ENCODE results near the gene PRPF18. TPM values are rescaled to one million over a fixed set of nuclear protein-coding genes. Genes with fewer than 3 reads are reported as not detected.
A peak's percentile ranks its signal among the peaks of the same experiment; 100 is the strongest.

The PRPF18 gene
- total RNA-seq, 1 donor from 2014 or later, result 23.7 TPM

GRCh38 chr10:13608246-13608853 lies 21.6 kb downstream of the PRPF18 start:
- no peak overlapping the region for H3K27ac ChIP-seq
- intact Hi-C loops (cut with DNase I), result no loop called here
- H3K27me3 ChIP-seq, result no peaks in the 10 kb centered on the region
- H3K4me3 ChIP-seq, result no peak overlapping the region
- no peaks in the 10 kb centered on the region for H3K4me1 ChIP-seq
- ATAC-seq (no peak), DNase-seq (no peak)
- H3K36me3 ChIP-seq, result peaks cover 72% of the 10 kb centered on the region
- no peak for TF ChIP-seq CTCF (IDR thresholded peaks at IDR 0.05)
- H3K9me3 ChIP-seq, result no peaks in the 10 kb centered on the region

GRCh38 chr10:13612654-13613373 lies 26.0 kb downstream of the PRPF18 start:
- TF ChIP-seq CTCF (IDR thresholded peaks at IDR 0.05), result no peak
- no peak for ATAC-seq
- DNase-seq, result no peak
- H3K4me3 ChIP-seq, result no peak overlapping the region
- peaks cover 85% of the 10 kb centered on the region for H3K36me3 ChIP-seq
- no peaks in the 10 kb centered on the region for H3K9me3 ChIP-seq
- no peaks in the 10 kb centered on the region for H3K4me1 ChIP-seq
- H3K27me3 ChIP-seq, result no peaks in the 10 kb centered on the region
- intact Hi-C loops (cut with DNase I), result loop anchor here (5.0 kb wide), 1 partner anchor 164 kb away; no protein-coding TSS in a partner anchor
- H3K27ac ChIP-seq, result no peak overlapping the region

- intact Hi-C loops (cut with DNase I), result loop anchor here (5.0 kb wide), 1 partner anchor 164 kb away; no protein-coding TSS in a partner anchor
- peak; percentile 29 for TF ChIP-seq CTCF (IDR thresholded peaks at IDR 0.05)
- Histone ChIP-seq H3K4me1 (no peaks in the 10 kb centered on the region), H3K4me3 (no peak overlapping the region), H3K36me3 (peaks cover 90% of the 10 kb centered on the region), H3K27ac (no peak overlapping the region), H3K9me3 (no peaks in the 10 kb centered on the region), H3K27me3 (no peaks in the 10 kb centered on the region)
- ATAC-seq (no peak), DNase-seq (no peak)
Measured at GRCh38 chr10:13613519-13613918, 26.8 kb downstream of the PRPF18 start.

GRCh38 chr10:13614530-13615332 lies 28.0 kb downstream of the PRPF18 start:
- H3K4me1 ChIP-seq, result no peaks in the 10 kb centered on the region
- H3K36me3 ChIP-seq, result peaks cover 89% of the 10 kb centered on the region
- no peaks in the 10 kb centered on the region for H3K27me3 ChIP-seq
- intact Hi-C loops (cut with DNase I), result loop anchor here (5.0 kb wide), 1 partner anchor 163 kb away; no protein-coding TSS in a partner anchor
- TF ChIP-seq CTCF (IDR thresholded peaks at IDR 0.05), result no peak
- H3K27ac ChIP-seq, result no peak overlapping the region
- DNase-seq (no peak), ATAC-seq (no peak)
- H3K4me3 ChIP-seq, result no peak overlapping the region
- H3K9me3 ChIP-seq, result no peaks in the 10 kb centered on the region

- no peak for ATAC-seq
- no peak overlapping the region for H3K4me3 ChIP-seq
- H3K36me3 ChIP-seq, result peaks cover 79% of the 10 kb centered on the region
- no peak for DNase-seq
- H3K27ac ChIP-seq, result no peak overlapping the region
- no peak for TF ChIP-seq CTCF (IDR thresholded peaks at IDR 0.05)
- H3K27me3 ChIP-seq, result no peaks in the 10 kb centered on the region
- H3K4me1 ChIP-seq, result no peaks in the 10 kb centered on the region
- H3K9me3 ChIP-seq, result no peaks in the 10 kb centered on the region
- intact Hi-C loops (cut with DNase I), result no loop called here
Measured at GRCh38 chr10:13615650-13616300, 29.0 kb downstream of the PRPF18 start.

All from upper lobe of right lung (tissue), 1 donor.